Fibroblast of upper back skin (primary cell): ENCODE results near the gene CUEDC2.

ENCODE experiments used
- DNase-seq: peaks from one replicate; pipeline ENCODE4 v3.0.0-alpha.2; 2013

CUEDC2 gene

DNA sequence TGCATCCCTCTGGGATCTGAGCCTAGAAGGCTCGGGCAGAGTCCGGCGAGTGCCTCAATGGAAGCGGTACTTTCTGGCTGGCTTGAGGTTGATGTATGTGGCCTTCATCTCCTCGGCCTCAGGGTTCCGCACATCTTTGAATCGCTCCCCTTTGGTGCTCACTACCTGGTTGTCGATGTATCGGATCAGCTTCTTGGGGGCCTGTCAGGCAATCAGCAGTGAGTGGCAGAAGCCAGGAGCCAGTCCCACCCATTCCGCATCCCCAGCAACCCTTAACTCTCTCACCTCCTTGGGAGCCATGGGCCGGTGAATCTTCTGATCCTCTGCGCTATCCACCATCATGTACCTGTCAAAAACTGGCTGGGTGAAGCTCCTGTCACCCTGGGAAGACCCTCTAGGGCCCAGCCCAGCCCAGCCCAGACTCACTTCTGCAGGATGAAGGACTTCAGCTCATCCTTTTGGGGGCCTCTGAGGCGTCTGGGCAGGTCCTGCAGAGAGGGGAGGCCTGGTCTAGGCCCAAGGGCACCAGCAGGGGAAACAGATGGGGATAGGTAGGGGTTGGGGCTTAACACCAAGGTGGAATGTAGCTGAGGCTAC is 8.9 kb downstream of the CUEDC2 start:
- DNase-seq: no peak

GRCh38 chr10:102422545-102423129 is 9.7 kb downstream of the CUEDC2 start:
- peak; percentile 53 for DNase-seq

GRCh38 chr10:102421757-102422512 is 10.4 kb downstream of the CUEDC2 start:
- DNase-seq: no peak

DNA sequence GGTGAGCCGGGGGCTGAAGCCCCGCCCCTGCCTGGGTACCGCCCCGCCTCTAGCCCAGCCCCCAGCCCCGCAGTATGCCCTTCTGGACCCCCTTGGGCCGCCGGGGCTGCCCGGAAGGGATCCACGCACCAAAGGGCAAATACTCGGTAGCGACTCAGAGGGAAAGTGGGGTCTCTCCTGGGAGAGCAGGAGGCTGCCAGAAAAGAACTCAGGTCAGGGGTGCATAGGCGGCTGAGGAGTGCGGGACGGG is 10.9 kb downstream of the CUEDC2 start:
- no peak for DNase-seq

DNA sequence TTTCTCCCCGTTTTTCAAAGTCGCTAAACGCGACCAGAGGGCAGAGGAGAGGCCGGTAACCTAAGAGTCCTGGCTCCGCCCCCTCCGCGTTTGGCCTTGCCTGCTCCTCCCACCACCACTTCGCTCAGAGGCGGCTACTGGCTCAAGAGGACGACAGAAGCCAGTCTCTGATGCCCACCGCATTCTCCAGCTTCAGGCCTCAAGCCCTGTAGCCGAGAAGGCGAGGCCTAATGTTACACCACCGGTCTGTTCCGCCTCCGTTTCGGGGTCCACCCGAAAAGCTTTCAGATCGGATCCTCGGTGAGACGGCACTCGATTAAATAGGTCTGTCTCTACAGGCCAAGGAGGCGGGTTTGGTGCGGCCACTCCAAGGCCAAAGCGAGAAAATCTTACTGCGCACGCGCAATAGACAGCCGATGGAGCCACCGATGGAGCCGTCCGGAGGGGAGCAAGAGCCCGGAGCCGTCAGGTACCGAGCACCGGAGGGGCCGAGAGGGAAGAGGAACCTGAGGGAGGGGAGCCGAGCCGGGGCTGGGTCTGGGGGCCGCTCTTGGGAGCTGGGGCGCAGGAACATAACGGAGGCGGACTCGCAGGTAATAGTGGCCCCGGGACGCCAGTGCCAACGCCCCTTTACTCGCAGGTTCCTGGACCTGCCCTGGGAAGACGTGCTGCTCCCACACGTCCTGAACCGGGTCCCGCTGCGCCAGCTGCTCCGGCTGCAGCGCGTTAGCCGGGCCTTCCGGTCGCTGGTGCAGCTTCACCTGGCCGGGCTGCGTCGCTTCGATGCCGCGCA is 11.5 kb downstream of the CUEDC2 start, which contains the start of gene FBXL15:
Gene FBXL15, plus strand, starts transcription at position 123 of the 793 bp plus-strand sequence. Its CDS starts 294 bp downstream, at position 417.
- peak; percentile 96 for DNase-seq

DNA sequence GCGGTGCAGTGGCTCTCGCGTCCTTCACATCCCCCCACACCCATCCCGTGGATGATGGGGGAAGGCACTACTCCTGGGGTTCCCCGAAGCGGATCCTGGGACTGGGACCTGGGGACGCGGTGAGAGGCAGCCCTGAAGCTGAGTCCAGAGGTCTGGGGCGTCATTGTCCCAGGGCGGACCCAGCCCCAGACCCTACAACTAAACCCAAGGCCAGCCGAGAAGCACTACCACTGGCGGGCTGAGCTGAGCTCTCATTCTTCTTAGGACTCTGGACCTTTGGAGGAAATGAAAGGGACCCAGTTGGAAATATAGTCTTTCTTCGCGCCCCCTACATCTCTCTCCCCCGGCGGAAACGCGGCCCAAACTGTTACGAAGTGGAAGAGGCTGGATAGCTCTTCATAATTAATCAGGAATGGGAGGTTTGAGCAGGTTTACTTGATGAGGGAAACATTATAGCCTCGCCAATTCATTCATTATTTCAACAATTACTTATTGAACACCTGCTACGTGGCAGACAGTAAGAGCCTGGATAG is 12.1 kb downstream of the CUEDC2 start:
- no peak for DNase-seq

GRCh38 chr10:102419269-102420180 is 12.8 kb downstream of the CUEDC2 start:
- peak; percentile 23 for DNase-seq

DNA sequence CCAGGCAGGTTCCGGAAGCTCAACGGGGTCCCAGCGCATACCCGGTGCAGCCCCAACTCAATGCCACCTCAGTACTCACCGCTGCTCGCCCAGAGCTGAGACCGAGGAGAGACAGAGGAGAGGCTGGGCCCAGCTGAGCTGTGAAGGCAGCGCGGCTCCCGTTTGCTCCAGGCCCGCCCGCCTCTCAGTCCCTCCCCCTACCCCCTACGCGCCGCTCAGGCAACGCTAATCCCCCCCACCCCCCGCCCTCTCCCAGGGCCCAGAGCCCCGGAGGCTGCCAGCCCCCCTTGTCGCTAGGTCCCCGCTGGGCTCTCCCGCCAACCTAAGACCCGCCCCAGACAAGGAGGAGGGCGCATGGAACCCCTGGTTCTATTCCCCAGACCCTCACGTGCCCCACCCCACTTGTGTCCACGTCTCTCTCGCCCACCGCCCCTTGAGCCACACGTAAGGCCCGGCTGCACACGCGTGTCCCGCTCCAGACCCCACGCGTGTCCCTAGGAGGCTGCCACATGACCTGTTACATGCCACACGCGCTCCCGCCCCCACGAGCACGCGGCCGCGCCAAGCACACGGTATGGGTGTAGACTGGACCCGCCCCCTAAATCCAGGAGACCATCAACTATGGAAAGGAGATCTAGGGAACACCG is 13.6 kb downstream of the CUEDC2 start, which contains the start of gene PSD:
Gene PSD, minus strand, starts transcription at position 164 of the 647 bp plus-strand sequence. CDS start 1,747 bp downstream, outside the sequence.
- no peak for DNase-seq

- DNase-seq: no peak
Measured at GRCh38 chr10:102416695-102417094, 15.7 kb downstream of the CUEDC2 start.

- DNase-seq: no peak
Measured at GRCh38 chr10:102416283-102416682, 16.1 kb downstream of the CUEDC2 start.

- DNase-seq: no peak
Measured at GRCh38 chr10:102414749-102415148, 17.6 kb downstream of the CUEDC2 start.

DNA sequence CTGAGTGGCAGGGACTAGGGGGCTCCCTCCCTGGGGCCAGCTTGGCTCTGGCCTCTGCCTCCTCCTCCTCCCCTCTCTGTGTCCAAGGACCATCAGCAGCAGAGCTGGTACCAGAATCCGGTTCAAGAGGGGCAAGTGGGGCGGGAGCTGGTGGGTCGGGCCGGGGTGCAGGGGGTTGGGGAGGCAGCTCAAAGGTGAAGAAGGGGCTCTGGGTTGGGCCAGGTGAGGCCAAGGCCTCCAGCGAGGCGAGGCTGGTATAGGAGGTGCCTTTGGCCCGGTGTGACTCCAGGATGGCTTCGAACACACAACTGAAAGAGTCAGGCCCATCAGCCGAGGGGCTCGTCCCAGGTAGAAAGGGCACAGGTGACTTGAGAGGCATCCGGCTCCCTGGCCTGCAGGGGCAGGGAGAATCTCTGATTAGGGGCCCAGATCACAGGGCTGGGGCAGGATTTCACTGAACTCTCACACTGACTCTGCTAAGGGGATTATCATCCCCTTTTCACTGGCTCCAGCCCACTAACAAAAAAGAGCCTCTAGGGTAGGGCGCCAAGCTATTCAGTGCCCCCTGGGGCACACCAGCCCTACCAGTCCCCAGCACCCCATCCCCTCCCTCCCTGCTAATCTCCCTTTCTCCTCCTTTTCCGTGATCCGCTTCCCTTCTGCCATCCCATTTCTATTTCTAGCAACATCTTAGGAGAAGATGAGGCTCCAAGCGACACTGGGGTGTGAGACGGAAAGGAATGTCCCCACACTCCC is 18.4 kb downstream of the CUEDC2 start:
- DNase-seq: no peak

- DNase-seq: no peak
Measured at GRCh38 chr10:102413053-102413705, 19.2 kb downstream of the CUEDC2 start.

- no peak for DNase-seq
Measured at GRCh38 chr10:102412293-102412692, 20.1 kb downstream of the CUEDC2 start.

- DNase-seq: no peak
Measured at GRCh38 chr10:102411341-102412255, 20.8 kb downstream of the CUEDC2 start.

DNA sequence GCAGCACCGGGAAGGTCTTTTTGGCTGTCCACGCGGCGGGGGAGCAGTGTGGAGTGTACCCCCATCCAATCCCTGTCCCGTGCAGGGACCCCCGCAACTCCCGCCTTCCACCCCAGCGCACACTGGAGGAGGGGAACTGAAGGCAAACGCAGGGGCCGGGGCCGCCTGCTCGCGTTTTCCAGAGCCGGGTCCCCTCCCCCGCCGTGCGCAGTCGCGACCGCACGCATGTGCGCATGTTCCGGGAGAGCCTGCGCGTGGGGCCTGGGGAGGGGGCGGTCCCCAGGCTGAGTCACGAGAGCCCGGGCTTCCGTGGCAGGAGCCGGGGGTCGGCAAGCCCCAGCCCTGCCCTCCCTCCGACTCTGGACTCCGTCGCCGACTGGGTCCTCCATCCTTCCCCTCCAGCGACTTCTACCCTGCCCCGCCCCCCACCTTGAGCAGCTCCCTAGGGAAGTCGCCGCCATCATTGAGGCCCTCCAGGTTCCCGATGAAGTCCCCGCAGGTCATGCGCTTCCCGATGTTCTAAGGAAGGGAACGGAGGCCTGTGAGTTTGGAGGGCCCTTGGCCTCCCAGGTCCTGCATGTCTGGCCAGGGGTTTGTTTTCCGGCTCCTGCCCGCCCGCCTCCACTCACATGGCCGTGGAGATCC is 21.8 kb downstream of the CUEDC2 start:
- DNase-seq: peak; percentile 44

GRCh38 chr10:102409604-102410428 is 22.6 kb downstream of the CUEDC2 start:
- no peak for DNase-seq
